ENCODE results near the gene MOB1A.
"Not testable (repeated sequence)": the region's sequence is repeated elsewhere in the genome, so short reads cannot be mapped to it uniquely, and the experiment has no call there.

The MOB1A gene

DNA sequence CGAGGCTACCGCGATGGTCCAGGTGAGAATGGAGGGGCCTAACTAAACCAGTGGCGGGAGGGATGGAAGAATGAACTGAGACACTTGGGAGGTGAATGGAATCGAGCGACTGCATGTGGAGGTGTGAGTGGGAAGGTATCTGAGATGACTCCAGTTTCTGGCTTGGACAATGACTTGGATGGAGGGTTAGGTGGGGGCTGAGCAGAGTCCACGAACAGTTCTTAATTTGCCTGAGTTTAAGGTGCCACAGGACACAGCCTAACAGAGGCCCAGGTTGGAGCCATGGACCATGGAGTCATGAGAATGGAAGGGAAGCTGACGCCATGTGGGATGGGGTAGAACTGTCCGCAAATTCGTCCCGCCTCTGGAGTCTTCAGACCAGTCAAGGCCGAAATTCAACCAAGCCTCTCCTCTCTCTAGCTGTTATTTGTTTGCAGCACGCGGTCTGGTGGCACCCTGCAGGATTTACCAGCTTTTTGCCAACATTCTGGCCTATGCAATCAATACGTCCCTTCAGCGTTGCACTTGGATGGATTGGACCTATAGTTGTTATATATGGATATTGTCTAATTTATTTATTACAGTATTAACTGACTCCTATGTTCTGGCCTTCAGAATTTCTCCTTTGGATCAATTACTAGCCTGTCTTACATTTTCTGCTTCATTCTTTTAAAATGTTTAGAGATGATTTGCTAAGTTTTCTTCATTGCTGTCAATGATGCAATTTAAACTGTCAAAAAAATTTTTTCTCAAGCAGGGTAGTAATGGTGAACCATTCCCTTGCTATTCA, 30.0 kb downstream of the MOB1A start:
- no peak for DNase-seq

- peak; percentile 72 for DNase-seq
These were observed 30.8 kb downstream of the MOB1A start, which contains the start of gene BOLA3 for GRCh38 chr2:74147727-74148456. BOLA3 (minus strand) TSS chr2:74147912; CDS start chr2:74147874, 38 bp downstream.

DNA sequence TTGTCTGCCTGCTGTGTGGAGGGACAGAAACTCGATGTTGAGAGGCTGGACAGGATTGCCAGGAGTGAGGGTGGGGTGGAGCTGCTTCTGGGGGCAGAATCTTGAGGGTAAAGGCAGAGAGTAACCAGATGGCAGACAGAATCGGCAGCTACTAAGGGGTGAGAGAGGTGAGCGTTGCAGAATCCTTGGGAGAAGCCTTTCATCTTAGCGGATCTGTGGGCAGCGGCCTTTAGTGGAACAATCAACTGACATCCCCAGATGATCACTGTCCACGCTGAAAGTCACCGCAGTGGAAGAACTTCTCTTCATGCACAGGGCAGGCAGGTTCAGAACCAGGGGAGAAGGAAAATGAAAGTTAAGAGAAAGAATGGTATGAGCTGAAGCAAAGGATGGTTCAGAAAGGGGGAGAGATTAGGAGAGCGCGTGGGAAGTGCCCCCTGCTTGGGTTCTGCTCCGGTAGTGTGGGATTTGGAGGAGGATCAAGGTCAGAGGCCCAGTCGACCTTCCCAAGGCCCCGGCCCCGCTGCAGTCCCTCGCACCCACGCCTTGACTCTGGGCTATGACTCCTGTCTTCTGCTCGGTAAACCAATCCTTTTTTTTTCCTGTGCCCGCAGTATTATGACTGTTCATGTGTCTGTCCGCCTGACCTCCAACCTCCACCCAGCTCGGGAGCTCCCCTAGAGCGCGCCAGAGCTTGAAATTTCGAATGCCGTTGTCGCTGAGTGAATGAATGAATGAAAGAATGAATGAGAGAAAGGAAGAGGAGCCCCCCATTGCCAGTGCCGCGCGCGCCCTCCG, 31.6 kb downstream of the MOB1A start:
- DNase-seq: no peak

- DNase-seq: peak; percentile 2
These were observed 36.3 kb downstream of the MOB1A start for GRCh38 chr2:74142340-74142739.

DNA sequence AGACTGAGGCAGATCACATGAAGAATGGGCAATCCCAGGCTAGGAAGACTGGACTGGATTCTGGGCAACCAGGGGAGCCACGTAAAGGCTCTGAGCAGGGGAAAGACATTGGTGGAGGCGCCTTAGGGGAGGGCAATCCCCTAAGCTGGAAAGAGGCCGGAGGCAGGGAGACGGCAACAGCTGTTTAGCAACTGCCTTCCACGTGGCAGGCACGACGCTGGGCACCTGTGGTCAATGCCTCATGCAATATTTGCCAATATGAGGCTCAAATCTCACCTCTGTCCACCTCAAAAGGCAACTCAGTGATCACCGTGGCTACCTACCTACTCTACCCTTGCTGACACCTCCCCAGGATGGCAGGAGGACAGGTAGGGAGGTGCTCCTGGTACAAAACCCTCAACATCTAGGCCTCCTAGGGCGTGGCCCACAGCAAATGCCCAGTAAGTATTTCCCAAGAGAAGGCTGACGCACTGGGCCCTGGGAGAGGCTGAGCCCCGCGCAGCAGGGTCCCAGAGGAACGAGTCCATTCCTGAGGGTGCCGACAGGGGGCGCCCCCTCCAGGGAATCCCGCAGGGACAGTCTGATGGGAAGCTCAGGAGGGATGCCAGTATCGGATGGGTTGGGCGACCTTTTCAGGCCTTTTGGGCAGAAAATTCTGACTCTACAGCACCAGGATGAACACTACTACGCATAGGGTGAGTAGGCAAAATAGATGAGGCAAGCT, 39.9 kb downstream of the MOB1A start:
- no peak for DNase-seq

GRCh38 chr2:74137651-74138599, 40.8 kb downstream of the MOB1A start:
- DNase-seq: no peak

- DNase-seq: no peak
These were observed 46.8 kb downstream of the MOB1A start for GRCh38 chr2:74131901-74132300.

DNA sequence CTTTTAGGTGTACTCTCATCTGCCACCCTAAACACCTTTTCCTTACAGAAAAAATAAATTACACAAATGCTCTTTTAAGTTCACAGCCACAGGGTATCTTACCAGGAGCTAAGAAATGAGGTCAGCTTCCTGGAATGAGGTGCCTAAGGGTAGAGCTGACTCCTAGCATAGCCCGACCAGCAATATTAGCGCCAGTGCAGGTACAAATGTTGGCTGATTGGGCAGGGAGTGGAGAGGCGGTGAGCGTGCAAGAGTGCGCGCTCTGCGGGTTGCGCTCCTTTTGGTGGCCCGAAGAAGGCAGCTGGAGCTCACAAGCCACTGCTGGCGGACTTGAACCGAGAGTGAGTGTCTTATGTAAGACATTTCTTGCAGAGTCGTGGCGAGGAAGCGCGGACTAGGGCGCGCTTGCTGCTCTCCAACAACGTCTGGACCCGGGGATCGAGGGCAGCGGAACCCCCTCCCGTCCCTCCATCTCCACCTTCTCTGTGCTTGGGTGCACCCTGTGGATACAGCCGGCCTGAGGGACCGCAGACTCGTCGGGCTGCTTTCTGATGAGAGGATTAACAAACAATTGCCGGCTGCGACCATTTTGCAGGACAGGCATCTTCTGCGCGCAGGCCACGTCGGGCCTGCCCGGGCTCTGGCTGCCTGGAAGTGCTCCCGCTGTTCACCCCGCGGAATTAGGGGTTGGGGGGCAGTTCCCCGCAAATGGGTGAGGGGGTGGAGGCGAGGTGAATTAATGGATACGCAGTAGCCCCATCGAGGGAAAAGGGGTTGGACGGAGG, 48.3 kb downstream of the MOB1A start:
- DNase-seq: no peak

DNA sequence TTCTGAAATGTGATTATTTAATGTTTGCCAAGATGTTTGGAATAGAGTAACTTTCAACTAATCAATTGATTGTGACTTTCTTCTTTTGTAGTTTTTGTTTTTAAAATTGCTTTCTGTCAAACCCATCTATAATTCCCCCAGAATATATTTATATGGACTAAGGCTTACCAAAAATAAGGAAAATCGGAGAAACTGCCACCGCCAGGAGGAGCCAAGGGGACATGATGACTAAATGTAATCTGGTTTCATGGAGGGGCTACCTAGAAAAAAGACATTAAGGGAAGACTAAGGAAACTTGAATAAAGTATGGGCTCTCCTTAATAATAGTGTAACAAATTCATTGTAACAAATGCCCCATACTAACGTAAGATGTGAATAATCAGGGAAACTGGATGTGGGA, 50.5 kb downstream of the MOB1A start:
- no peak for DNase-seq

GRCh38 chr2:74123955-74124354, 54.7 kb downstream of the MOB1A start:
- not testable (repeated sequence) for DNase-seq

DNA sequence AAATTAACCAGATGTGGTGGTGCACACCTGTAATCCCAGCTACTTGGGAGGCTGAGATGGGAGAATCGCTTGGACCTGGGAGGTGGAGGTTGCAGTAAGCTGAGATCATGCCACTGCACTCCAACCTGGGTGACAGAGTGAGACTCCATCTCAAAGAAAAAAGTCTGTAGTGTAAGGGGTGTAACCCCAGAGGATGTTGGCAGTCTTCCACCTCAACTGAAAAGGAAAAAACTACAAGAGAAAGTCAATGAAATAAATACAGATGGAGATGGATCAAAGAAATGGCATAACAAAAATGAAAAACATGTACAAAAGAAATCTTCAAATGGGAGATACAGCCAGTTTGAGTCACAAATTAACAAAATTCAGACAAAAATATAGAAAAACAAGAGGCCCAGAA, 56.8 kb downstream of the MOB1A start:
- not testable (repeated sequence) for DNase-seq

GRCh38 chr2:74119912-74120825, 58.5 kb downstream of the MOB1A start:
- peak; percentile 75 for DNase-seq

GRCh38 chr2:74119339-74119738, 59.3 kb downstream of the MOB1A start:
- DNase-seq: no peak

- no peak for DNase-seq
These were observed 67.3 kb downstream of the MOB1A start for GRCh38 chr2:74111380-74111779.

- no peak for DNase-seq
These were observed 68.1 kb downstream of the MOB1A start for GRCh38 chr2:74110537-74110936.

DNA sequence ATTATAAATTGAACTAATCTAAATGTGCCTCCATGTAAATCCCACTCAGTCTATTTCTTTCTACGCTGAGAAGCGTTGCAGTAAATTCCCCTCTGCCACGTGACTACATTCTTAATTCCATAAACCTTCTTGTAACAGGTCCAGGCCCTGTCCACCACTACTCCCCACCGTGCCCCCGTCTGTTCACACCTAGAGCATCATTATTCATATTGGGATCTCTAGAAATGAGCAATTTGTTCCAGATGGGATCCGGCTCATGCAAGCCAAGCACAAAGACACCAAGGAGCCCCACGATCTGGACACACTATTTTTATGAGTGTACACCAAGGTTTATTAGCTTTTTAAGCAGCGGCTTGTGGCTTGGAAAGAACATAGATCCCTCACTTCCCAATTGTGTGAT, 69.1 kb downstream of the MOB1A start:
- no peak for DNase-seq

DNA sequence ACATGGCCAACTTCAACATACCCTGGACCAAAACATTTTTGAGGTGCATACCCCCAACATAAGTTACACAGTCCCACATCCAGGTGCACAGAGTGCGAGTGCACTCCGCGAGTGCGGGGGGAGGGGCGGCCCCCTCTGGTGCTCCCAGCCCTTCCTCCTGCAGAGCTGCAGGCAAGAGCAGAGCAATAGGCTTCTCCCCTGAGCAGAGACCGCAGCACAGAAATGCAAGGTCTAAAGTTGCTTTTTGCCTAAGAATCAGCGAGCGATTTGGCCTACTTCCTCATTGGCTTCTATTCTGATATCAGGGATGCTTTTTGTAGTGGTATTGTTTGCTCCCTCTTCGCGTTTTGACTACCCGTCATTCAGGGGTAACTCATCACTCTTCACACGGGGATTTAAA, 71.6 kb downstream of the MOB1A start:
- DNase-seq: no peak

DNA sequence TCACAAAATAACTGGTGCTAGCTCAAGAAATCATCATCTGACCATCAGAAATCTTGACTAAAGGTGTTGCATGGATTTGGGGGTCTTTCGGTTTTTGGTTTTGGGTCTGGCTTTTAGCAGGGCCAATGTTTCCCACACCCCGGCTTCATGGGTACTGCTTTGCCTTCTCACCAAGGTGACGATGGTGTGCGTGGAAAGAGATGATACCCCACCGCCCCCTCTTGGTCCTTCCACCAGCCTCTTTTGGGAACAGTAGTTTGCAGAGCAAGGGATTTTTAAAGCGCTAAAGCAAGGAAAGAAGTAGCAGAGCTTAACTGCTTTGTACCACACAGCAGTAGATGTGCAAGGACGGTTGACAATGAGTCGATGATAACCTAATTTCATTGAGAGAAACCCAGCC, 73.3 kb downstream of the MOB1A start:
- DNase-seq: no peak

GRCh38 chr2:74104839-74105238, 73.8 kb downstream of the MOB1A start:
- no peak for DNase-seq

DNA sequence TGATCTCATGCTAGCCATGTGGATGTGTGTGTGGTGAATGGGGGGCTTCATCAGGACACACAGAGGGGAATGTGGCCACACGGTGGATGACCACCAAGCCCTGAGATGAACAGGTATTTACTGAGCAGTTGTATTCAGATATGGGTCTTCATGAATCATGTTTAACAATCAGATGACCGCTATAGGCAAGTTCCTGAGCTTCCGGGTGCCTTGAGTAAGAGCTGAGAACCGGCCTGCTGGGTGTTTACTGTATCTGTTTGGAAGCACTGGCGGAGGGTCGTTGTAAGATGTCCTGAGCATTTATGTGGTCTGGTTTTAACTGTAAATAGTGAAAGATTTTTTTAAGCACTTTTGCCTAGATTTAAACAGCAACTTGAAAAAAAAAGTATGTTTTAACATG, 74.9 kb downstream of the MOB1A start:
- DNase-seq: no peak

All from COR-L47 (cell line).